ENCODE measurements around the gene CNTNAP3.
"Not testable (repeated sequence)": the region's sequence is repeated elsewhere in the genome, so short reads cannot be mapped to it uniquely, and the experiment has no call there.

Gene CNTNAP3

GRCh38 chr9:39062966-39063365 lies 225.0 kb downstream of the CNTNAP3 start:
- DNase-seq: not testable (repeated sequence)

GRCh38 chr9:39054453-39054852 lies 233.5 kb downstream of the CNTNAP3 start:
- not testable (repeated sequence) for DNase-seq

GRCh38 chr9:39046833-39047232 lies 241.1 kb downstream of the CNTNAP3 start:
- DNase-seq: not testable (repeated sequence)

- DNase-seq: not testable (repeated sequence)
Observed at GRCh38 chr9:39042352-39042803, 245.6 kb downstream of the CNTNAP3 start.

GRCh38 chr9:39041774-39042173 lies 246.2 kb downstream of the CNTNAP3 start:
- not testable (repeated sequence) for DNase-seq

GRCh38 chr9:39039148-39039547 lies 248.8 kb downstream of the CNTNAP3 start:
- DNase-seq: not testable (repeated sequence)

GRCh38 chr9:39038221-39038620 lies 249.7 kb downstream of the CNTNAP3 start:
- DNase-seq: not testable (repeated sequence)

- DNase-seq: not testable (repeated sequence)
Observed at GRCh38 chr9:39033849-39034248, 254.1 kb downstream of the CNTNAP3 start.

GRCh38 chr9:39030204-39031019 lies 257.6 kb downstream of the CNTNAP3 start:
- DNase-seq: not testable (repeated sequence)

GRCh38 chr9:39028855-39029254 lies 259.1 kb downstream of the CNTNAP3 start:
- not testable (repeated sequence) for DNase-seq

GRCh38 chr9:39028168-39028567 lies 259.8 kb downstream of the CNTNAP3 start:
- DNase-seq: not testable (repeated sequence)

GRCh38 chr9:39025911-39026588 lies 261.9 kb downstream of the CNTNAP3 start:
- DNase-seq: not testable (repeated sequence)

Measured in CD4-positive, alpha-beta T cell treated with Interleukin-17A for 4 hours (primary cell).